ENCODE results near the gene CRELD1. TPM values are rescaled to one million over a fixed set of nuclear protein-coding genes. Genes with fewer than 3 reads are reported as not detected.

The CRELD1 gene
- total and polyA plus RNA-seq, 9 of the 15 experiments (the other 6 are each of a cell fraction or from before 2014, with no cell fraction given): 3.3 to 25.8 (median 16.5) TPM

DNA sequence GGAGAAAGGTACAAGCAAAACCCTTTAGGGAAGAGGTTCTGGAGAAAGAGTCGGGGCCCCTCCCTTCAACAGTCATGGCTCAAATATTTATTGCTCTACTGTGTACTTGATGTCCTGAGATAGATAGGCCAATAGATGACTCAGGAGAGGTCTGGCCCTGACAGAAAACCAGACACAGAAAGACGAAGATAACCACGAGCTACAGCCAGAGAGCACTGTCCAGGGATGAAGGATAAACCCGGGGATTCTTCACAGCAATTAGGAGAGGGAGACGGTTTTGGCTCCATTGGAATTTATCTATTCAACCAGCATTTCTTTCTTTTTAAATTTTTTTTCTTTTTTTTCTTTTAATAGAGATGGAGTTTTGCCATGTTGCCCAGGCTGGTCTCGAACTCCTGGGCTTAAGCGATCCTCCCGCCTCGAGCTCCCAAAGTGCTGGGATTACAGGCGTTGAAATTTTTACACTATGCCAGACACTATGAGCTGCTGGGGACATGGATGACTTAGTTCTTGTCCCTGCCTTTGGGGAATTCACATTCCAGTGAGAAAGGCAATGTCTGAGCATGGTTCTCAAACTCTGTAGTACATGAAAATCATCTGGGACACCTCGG, 49.0 kb upstream of the CRELD1 start (continued):
- TF ChIP-seq, protein P1, sequence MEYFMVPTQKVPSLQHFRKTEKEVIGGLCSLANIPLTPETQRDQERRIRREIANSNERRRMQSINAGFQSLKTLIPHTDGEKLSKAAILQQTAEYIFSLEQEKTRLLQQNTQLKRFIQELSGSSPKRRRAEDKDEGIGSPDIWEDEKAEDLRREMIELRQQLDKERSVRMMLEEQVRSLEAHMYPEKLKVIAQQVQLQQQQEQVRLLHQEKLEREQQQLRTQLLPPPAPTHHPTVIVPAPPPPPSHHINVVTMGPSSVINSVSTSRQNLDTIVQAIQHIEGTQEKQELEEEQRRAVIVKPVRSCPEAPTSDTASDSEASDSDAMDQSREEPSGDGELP (CRISPR knock-in tag; IDR thresholded peaks at IDR 0.05; ENCODE audit: borderline replicate concordance): no peak
- no peak for TF ChIP-seq USF2 (CRISPR knock-in tag; IDR thresholded peaks at IDR 0.05)
- TF ChIP-seq ZKSCAN1 (IDR thresholded peaks at IDR 0.05; ENCODE audit: low read depth, low read length): no peak
- no peak for TF ChIP-seq ZNF253 (CRISPR knock-in tag; conservative IDR thresholded peaks at IDR 0.05)
- TF ChIP-seq COPS2 (conservative IDR thresholded peaks at IDR 0.05): no peak
- TF ChIP-seq KLF10 (CRISPR knock-in tag; IDR thresholded peaks at IDR 0.05): no peak

DNA sequence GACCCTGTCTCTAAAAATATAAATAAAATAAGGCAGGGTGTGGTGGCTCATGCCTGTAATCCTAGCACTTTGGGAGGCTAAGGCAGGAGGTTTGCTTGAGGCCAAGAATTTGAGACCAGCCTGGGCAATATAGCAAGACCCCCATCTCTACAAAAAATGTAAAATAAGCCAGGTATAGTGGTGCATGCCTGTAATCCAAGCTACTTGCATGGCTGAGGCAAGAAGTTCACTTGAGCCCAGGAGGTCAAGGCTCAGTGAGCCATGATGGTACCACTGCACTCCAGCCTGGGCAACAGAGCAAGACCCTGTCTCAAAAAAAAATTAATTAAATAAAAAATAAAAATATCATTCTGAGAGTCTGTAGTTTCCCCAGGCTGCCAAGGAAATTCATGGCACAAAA, 47.3 kb upstream of the CRELD1 start:
- Histone ChIP-seq H3K79me2 (ENCODE audit: control insufficient read depth, insufficient read depth, low read length) (peaks cover 10% of the 10 kb centered on the region), H2AFZ (ENCODE audit: low read depth, low read length) (no peak overlapping the region), H3K36me3 (ENCODE audit: control insufficient read depth, insufficient read depth, low read length) (no peaks in the 10 kb centered on the region), H3K9me3 (replicated peaks; ENCODE audit: control insufficient read depth, insufficient read depth, low read depth, low read length) (no peaks in the 10 kb centered on the region), H3K9ac (ENCODE audit: insufficient read depth in 1 of 2, low read depth in 2 of 2, low read length in 2 of 2) (no peak overlapping the region), H3K9me1 (ENCODE audit: control insufficient read depth, insufficient read depth, low read length) (no peaks in the 10 kb centered on the region), H3K4me3 (no peak overlapping the region), H3K4me1 (replicated peaks in 1 of 2; ENCODE audit: control insufficient read depth in 2 of 2, insufficient read depth in 2 of 2, low read length in 2 of 2) (peaks cover 15 to 32% of the 10 kb centered on the region in 2 experiments), H3K27me3 (ENCODE audit: control insufficient read depth in 2 of 2, insufficient read depth in 2 of 2, low read length in 2 of 2) (no peaks in the 10 kb centered on the region), H4K20me1 (replicated peaks; ENCODE audit: control insufficient read depth, insufficient read depth, low read length) (no peaks in the 10 kb centered on the region), H3K27ac (ENCODE audit: extremely low read depth, low read depth, low read length) (no peak overlapping the region), H3K4me2 (ENCODE audit: insufficient read depth, low read length) (no peak overlapping the region)
- ChIA-PET CTCF (ENCODE audit: low intra/inter-chr PET ratio) (no interaction called here), POLR2A (interaction anchor here (1.0 to 1.1 kb wide), 3 partner anchors 16 to 489 kb away, joined by 4 to 6 read pairs (median 5); partner anchors contain the start of gene IL17RE)
- intact Hi-C loops (cut with micrococcal nuclease): no loop called here
- DNase-seq (ENCODE audit: extremely low read depth in 1 of 4, low spot score in 3 of 4): no peak
- in situ Hi-C loops (cut with MboI): no loop called here
- ATAC-seq: no peak
- FAIRE-seq: no peak
- no TSS peak for BruUV-seq (replicated peaks)
- TF ChIP-seq ZNF124 (CRISPR knock-in tag; IDR thresholded peaks at IDR 0.05) (no peak), MXI1 (IDR thresholded peaks at IDR 0.05; ENCODE audit: low read depth, low read length) (no peak), ZNF121 (CRISPR knock-in tag; conservative IDR thresholded peaks at IDR 0.05) (peak; percentile 95), HDAC6 (IDR thresholded peaks at IDR 0.05; ENCODE audit: low read depth, low read length) (no peak), MYBL2 (IDR thresholded peaks at IDR 0.05; ENCODE audit: low read depth) (no peak), MYBL2 (CRISPR knock-in tag; IDR thresholded peaks at IDR 0.05; ENCODE audit: borderline replicate concordance) (no peak), ZNF696 (CRISPR knock-in tag; conservative IDR thresholded peaks at IDR 0.05) (no peak), MBD2 (IDR thresholded peaks at IDR 0.05; ENCODE audit: borderline replicate concordance, low read depth) (no peak), CEBPB (tag; IDR thresholded peaks at IDR 0.05) (no peak), BCOR (IDR thresholded peaks at IDR 0.05) (peak; percentile 50; the same call in 1 of the 2 replicates), KDM1A (IDR thresholded peaks at IDR 0.05) (0 out of 4 replicates have a peak, but pooled peaks of 1 of the 2 experiments have one; percentile 29), POLR3G (IDR thresholded peaks at IDR 0.05; ENCODE audit: extremely low read depth, insufficient read length, insufficient replicate concordance) (no peak)
- TF ChIP-seq, protein P2, sequence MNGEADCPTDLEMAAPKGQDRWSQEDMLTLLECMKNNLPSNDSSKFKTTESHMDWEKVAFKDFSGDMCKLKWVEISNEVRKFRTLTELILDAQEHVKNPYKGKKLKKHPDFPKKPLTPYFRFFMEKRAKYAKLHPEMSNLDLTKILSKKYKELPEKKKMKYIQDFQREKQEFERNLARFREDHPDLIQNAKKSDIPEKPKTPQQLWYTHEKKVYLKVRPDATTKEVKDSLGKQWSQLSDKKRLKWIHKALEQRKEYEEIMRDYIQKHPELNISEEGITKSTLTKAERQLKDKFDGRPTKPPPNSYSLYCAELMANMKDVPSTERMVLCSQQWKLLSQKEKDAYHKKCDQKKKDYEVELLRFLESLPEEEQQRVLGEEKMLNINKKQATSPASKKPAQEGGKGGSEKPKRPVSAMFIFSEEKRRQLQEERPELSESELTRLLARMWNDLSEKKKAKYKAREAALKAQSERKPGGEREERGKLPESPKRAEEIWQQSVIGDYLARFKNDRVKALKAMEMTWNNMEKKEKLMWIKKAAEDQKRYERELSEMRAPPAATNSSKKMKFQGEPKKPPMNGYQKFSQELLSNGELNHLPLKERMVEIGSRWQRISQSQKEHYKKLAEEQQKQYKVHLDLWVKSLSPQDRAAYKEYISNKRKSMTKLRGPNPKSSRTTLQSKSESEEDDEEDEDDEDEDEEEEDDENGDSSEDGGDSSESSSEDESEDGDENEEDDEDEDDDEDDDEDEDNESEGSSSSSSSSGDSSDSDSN (IDR thresholded peaks at IDR 0.05; ENCODE audit: borderline replicate concordance in 1 of 2, low read depth in 2 of 2, low read length in 2 of 2): no peak
